ENCODE results near the gene MSLN. TPM values are rescaled to one million over a fixed set of nuclear protein-coding genes. Genes with fewer than 3 reads are reported as not detected.
A peak's percentile ranks its signal among the peaks of the same experiment; 100 is the strongest.

Gene MSLN
- total and polyA plus RNA-seq, 2 experiments from 2014 or later, result 0.10 TPM; not detected in 1

GRCh38 chr16:788399-789126 is 28.0 kb downstream of the MSLN start, which contains the start of gene CHTF18 (continued):
- TF ChIP-seq, protein P1, sequence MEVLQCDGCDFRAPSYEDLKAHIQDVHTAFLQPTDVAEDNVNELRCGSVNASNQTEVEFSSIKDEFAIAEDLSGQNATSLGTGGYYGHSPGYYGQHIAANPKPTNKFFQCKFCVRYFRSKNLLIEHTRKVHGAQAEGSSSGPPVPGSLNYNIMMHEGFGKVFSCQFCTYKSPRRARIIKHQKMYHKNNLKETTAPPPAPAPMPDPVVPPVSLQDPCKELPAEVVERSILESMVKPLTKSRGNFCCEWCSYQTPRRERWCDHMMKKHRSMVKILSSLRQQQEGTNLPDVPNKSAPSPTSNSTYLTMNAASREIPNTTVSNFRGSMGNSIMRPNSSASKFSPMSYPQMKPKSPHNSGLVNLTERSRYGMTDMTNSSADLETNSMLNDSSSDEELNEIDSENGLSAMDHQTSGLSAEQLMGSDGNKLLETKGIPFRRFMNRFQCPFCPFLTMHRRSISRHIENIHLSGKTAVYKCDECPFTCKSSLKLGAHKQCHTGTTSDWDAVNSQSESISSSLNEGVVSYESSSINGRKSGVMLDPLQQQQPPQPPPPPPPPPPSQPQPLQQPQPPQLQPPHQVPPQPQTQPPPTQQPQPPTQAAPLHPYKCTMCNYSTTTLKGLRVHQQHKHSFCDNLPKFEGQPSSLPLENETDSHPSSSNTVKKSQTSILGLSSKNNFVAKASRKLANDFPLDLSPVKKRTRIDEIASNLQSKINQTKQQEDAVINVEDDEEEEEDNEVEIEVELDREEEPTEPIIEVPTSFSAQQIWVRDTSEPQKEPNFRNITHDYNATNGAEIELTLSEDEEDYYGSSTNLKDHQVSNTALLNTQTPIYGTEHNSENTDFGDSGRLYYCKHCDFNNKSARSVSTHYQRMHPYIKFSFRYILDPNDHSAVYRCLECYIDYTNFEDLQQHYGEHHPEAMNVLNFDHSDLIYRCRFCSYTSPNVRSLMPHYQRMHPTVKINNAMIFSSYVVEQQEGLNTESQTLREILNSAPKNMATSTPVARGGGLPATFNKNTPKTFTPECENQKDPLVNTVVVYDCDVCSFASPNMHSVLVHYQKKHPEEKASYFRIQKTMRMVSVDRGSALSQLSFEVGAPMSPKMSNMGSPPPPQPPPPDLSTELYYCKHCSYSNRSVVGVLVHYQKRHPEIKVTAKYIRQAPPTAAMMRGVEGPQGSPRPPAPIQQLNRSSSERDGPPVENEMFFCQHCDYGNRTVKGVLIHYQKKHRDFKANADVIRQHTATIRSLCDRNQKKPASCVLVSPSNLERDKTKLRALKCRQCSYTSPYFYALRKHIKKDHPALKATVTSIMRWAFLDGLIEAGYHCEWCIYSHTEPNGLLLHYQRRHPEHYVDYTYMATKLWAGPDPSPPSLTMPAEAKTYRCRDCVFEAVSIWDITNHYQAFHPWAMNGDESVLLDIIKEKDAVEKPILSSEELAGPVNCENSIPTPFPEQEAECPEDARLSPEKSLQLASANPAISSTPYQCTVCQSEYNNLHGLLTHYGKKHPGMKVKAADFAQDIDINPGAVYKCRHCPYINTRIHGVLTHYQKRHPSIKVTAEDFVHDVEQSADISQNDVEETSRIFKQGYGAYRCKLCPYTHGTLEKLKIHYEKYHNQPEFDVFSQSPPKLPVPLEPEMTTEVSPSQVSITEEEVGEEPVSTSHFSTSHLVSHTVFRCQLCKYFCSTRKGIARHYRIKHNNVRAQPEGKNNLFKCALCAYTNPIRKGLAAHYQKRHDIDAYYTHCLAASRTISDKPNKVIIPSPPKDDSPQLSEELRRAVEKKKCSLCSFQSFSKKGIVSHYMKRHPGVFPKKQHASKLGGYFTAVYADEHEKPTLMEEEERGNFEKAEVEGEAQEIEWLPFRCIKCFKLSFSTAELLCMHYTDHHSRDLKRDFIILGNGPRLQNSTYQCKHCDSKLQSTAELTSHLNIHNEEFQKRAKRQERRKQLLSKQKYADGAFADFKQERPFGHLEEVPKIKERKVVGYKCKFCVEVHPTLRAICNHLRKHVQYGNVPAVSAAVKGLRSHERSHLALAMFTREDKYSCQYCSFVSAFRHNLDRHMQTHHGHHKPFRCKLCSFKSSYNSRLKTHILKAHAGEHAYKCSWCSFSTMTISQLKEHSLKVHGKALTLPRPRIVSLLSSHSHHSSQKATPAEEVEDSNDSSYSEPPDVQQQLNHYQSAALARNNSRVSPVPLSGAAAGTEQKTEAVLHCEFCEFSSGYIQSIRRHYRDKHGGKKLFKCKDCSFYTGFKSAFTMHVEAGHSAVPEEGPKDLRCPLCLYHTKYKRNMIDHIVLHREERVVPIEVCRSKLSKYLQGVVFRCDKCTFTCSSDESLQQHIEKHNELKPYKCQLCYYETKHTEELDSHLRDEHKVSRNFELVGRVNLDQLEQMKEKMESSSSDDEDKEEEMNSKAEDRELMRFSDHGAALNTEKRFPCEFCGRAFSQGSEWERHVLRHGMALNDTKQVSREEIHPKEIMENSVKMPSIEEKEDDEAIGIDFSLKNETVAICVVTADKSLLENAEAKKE (CRISPR knock-in tag; IDR thresholded peaks at IDR 0.05), result no peak

DNA sequence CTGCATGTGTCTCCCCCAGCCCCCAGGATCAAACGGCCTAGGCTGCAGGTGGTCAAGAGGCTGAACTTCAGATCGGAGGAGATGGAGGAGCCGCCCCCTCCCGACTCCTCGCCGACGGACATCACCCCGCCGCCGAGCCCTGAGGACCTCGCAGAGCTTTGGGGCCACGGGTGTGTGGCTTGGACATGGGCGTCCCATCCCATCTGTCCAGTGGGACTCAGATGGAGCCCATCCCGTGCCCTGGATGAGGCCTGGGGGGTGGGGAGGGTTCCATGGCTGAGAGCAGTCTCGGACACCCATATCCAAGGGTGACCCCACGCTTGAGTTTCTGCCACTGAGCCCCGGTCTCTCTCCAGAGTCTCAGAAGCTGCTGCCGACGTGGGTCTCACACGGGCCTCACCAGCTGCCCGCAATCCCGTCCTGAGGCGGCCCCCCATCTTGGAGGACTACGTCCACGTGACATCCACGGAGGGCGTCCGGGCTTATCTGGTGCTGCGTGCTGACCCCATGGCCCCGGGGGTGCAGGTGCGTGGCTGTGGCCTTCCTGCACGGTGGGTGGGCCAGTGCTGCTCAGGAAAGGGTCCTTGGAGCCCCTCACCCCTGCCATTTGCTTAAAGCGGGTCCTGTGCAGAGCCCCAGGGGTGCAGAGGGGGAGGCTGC is 28.8 kb downstream of the MSLN start:
- ATAC-seq (no peak), DNase-seq (ENCODE audit: low spot score) (no peak)
- Mint-ChIP-seq H3K4me1 (no peaks in the 10 kb centered on the region), H3K27me3 (ENCODE audit: insufficient read depth, low read depth, poor library complexity) (peaks cover 16% of the 10 kb centered on the region), H3K27ac (no peak overlapping the region), H3K36me3 (ENCODE audit: low read depth) (peaks cover 17% of the 10 kb centered on the region), H3K4me3 (peak overlapping the region; percentile 78; the same call in 2 of the 3 replicates), H3K9me3 (no peaks in the 10 kb centered on the region; the same call in 2 of the 3 replicates)
- no peak overlapping the region for H2AFZ ChIP-seq
- no peaks in the 10 kb centered on the region for H3K4me1 ChIP-seq (ENCODE audit: insufficient read depth)
- peak overlapping the region; percentile 83 for H3K4me3 ChIP-seq
- peak overlapping the region; percentile 88 for H3K4me2 ChIP-seq
- H3K36me3 ChIP-seq (ENCODE audit: insufficient read depth), result no peaks in the 10 kb centered on the region; the same call in 1 of the 2 replicates
- H3K27ac ChIP-seq (ENCODE audit: low read depth), result no peak overlapping the region
- H3K79me2 ChIP-seq (replicated peaks; ENCODE audit: insufficient read depth), result peaks cover 11% of the 10 kb centered on the region; the same call in 1 of the 2 replicates
- H3K9me2 ChIP-seq (ENCODE audit: insufficient read depth), result no peaks in the 10 kb centered on the region
- peaks cover 10% of the 10 kb centered on the region for H4K20me1 ChIP-seq (replicated peaks; ENCODE audit: insufficient read depth)
- TF ChIP-seq ZNF331 (CRISPR knock-in tag; IDR thresholded peaks at IDR 0.05; ENCODE audit: low read depth), result no peak
- no peak for TF ChIP-seq REST (IDR thresholded peaks at IDR 0.05; ENCODE audit: unreplicated experiment)
- TF ChIP-seq, protein P2, sequence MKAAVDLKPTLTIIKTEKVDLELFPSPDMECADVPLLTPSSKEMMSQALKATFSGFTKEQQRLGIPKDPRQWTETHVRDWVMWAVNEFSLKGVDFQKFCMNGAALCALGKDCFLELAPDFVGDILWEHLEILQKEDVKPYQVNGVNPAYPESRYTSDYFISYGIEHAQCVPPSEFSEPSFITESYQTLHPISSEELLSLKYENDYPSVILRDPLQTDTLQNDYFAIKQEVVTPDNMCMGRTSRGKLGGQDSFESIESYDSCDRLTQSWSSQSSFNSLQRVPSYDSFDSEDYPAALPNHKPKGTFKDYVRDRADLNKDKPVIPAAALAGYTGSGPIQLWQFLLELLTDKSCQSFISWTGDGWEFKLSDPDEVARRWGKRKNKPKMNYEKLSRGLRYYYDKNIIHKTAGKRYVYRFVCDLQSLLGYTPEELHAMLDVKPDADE (IDR thresholded peaks at IDR 0.05), result no peak
- no peak for TF ChIP-seq EZH2phosphoT487 (IDR thresholded peaks at IDR 0.05; ENCODE audit: unreplicated experiment)
- no peak for TF ChIP-seq JUNB (IDR thresholded peaks at IDR 0.05; ENCODE audit: unreplicated experiment)
- TF ChIP-seq CREB1 (CRISPR knock-in tag; IDR thresholded peaks at IDR 0.05; ENCODE audit: low read depth), result no peak
- TF ChIP-seq, protein P3, sequence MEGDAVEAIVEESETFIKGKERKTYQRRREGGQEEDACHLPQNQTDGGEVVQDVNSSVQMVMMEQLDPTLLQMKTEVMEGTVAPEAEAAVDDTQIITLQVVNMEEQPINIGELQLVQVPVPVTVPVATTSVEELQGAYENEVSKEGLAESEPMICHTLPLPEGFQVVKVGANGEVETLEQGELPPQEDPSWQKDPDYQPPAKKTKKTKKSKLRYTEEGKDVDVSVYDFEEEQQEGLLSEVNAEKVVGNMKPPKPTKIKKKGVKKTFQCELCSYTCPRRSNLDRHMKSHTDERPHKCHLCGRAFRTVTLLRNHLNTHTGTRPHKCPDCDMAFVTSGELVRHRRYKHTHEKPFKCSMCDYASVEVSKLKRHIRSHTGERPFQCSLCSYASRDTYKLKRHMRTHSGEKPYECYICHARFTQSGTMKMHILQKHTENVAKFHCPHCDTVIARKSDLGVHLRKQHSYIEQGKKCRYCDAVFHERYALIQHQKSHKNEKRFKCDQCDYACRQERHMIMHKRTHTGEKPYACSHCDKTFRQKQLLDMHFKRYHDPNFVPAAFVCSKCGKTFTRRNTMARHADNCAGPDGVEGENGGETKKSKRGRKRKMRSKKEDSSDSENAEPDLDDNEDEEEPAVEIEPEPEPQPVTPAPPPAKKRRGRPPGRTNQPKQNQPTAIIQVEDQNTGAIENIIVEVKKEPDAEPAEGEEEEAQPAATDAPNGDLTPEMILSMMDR (conservative IDR thresholded peaks at IDR 0.05; ENCODE audit: low read depth in 2 of 2), result no peak
- TF ChIP-seq ZNF114 (CRISPR knock-in tag; IDR thresholded peaks at IDR 0.05), result no peak
- no peak for TF ChIP-seq POLR2AphosphoS5 (IDR thresholded peaks at IDR 0.05; ENCODE audit: low read depth)
- no peaks in the 10 kb centered on the region for H3F3A ChIP-seq (replicated peaks; ENCODE audit: low read depth)
- H3K27me3 ChIP-seq (ENCODE audit: insufficient read depth), result no peaks in the 10 kb centered on the region
